ENCODE data around the gene GABRG1. TPM values are rescaled to one million over a fixed set of nuclear protein-coding genes. Genes with fewer than 3 reads are reported as not detected.

GABRG1 gene
- not detected in 2 replicates for total RNA-seq

- H3K36me3 ChIP-seq (ENCODE audit: control insufficient read depth, insufficient read depth, low read length), result no peaks in the 10 kb centered on the region
- no peak for FAIRE-seq
- TF ChIP-seq, protein P1, sequence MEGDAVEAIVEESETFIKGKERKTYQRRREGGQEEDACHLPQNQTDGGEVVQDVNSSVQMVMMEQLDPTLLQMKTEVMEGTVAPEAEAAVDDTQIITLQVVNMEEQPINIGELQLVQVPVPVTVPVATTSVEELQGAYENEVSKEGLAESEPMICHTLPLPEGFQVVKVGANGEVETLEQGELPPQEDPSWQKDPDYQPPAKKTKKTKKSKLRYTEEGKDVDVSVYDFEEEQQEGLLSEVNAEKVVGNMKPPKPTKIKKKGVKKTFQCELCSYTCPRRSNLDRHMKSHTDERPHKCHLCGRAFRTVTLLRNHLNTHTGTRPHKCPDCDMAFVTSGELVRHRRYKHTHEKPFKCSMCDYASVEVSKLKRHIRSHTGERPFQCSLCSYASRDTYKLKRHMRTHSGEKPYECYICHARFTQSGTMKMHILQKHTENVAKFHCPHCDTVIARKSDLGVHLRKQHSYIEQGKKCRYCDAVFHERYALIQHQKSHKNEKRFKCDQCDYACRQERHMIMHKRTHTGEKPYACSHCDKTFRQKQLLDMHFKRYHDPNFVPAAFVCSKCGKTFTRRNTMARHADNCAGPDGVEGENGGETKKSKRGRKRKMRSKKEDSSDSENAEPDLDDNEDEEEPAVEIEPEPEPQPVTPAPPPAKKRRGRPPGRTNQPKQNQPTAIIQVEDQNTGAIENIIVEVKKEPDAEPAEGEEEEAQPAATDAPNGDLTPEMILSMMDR (IDR thresholded peaks at IDR 0.05; ENCODE audit: insufficient read depth, low read length, severe bottlenecking), result no peak
- DNase-seq (ENCODE audit: low read depth), result no peak
- H3K27me3 ChIP-seq (ENCODE audit: control insufficient read depth, insufficient read depth, low read length), result no peaks in the 10 kb centered on the region
- no peak within 1 kb of the TSS for H3K4me3 ChIP-seq (ENCODE audit: low read depth, low read length)
Measured at GRCh38 chr4:46123913-46124755, at the start of gene GABRG1. GABRG1 (minus strand) TSS chr4:46124054; CDS start chr4:46123913, 141 bp downstream.

GRCh38 chr4:46146993-46147392 lies 23.1 kb upstream of the GABRG1 start:
- DNase-seq (ENCODE audit: low read depth) (peak; percentile 51), FAIRE-seq (peak; percentile 47)
- Histone ChIP-seq H3K4me3 (ENCODE audit: low read depth, low read length) (no peak overlapping the region), H3K36me3 (ENCODE audit: control insufficient read depth, insufficient read depth, low read length) (no peaks in the 10 kb centered on the region), H3K27me3 (ENCODE audit: control insufficient read depth, insufficient read depth, low read length) (no peaks in the 10 kb centered on the region)
- TF ChIP-seq, protein P1 (IDR thresholded peaks at IDR 0.05; ENCODE audit: insufficient read depth, low read length, severe bottlenecking), result no peak

GRCh38 chr4:46131498-46132057 lies 7.7 kb upstream of the GABRG1 start:
- FAIRE-seq (no peak), DNase-seq (ENCODE audit: low read depth) (no peak)
- Histone ChIP-seq H3K36me3 (ENCODE audit: control insufficient read depth, insufficient read depth, low read length) (no peaks in the 10 kb centered on the region), H3K4me3 (ENCODE audit: low read depth, low read length) (no peak overlapping the region), H3K27me3 (ENCODE audit: control insufficient read depth, insufficient read depth, low read length) (no peaks in the 10 kb centered on the region)
- TF ChIP-seq, protein P1 (IDR thresholded peaks at IDR 0.05; ENCODE audit: insufficient read depth, low read length, severe bottlenecking), result no peak

- no peak overlapping the region for H3K4me3 ChIP-seq (ENCODE audit: low read depth, low read length)
- H3K36me3 ChIP-seq (ENCODE audit: control insufficient read depth, insufficient read depth, low read length), result no peaks in the 10 kb centered on the region
- no peak for FAIRE-seq
- no peaks in the 10 kb centered on the region for H3K27me3 ChIP-seq (ENCODE audit: control insufficient read depth, insufficient read depth, low read length)
- DNase-seq (ENCODE audit: low read depth), result no peak
- TF ChIP-seq, protein P1 (IDR thresholded peaks at IDR 0.05; ENCODE audit: insufficient read depth, low read length, severe bottlenecking), result no peak
Measured at GRCh38 chr4:46124773-46125413, 1.0 kb upstream of the GABRG1 start.

DNA sequence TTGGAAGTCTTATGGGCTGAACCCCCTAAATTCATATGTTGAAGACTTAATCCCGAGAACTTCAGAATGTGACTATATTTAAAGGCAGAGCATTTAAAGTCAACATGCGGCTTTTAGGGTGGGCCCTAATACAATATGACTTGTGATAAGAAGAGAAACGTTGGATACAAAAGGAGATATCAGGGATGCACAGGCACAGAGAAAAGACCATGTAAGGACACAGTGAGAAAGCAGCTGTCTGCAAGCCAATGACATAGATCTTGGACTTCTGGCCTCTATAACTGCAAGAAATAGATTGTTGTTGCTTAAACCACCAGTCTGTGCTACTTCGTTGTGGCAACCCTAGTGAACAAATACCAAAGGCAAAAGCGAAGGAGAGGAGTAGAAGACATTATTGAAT lies 42.2 kb downstream of the GABRG1 start:
- FAIRE-seq, result no peak
- DNase-seq (ENCODE audit: low read depth), result no peak
- Histone ChIP-seq H3K27me3 (ENCODE audit: control insufficient read depth, insufficient read depth, low read length) (no peaks in the 10 kb centered on the region), H3K4me3 (ENCODE audit: low read depth, low read length) (no peak overlapping the region), H3K36me3 (ENCODE audit: control insufficient read depth, insufficient read depth, low read length) (no peaks in the 10 kb centered on the region)
- TF ChIP-seq, protein P1 (IDR thresholded peaks at IDR 0.05; ENCODE audit: insufficient read depth, low read length, severe bottlenecking), result no peak
